Measurements from ENCODE around the gene KRT8.

Gene KRT8

GRCh38 chr12:52925717-52926595, 21.1 kb upstream of the KRT8 start:
- no peak for DNase-seq (ENCODE audit: low spot score)

GRCh38 chr12:52924764-52925716, 20.2 kb upstream of the KRT8 start:
- peak; percentile 73 for DNase-seq (ENCODE audit: low spot score)

DNA sequence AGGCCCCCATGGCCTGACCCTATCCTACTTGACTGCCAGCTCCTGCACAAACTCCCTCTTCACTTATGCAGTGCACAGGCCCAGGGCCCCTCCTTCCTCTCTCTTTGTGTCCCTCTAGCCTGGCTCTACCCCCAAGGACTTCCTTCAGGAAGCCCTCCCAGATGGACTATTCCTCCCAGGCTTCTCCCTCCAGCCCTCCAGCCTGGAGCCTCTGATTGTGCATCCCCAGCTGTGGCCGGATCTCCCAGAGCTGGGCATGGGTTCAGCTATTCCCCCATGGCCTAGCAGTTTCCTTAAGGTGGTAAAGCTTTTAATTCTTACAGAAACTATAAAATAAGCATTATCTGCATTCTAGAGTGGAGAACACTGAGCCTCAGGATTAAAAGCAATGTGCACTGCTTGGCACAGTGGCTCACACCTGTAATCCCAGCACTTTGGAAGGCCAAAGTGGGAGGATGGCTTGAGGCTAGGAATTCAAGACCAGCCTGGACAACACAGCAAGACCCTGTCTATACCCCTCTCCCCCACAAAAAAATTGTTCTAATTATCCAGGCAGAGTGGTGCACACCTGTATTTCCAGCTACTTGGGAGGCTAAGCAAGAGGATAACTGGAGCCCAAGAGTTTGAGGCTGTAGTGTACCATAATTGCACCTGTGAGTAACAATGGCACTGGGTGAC, 16.8 kb upstream of the KRT8 start:
- DNase-seq (ENCODE audit: low spot score) = no peak

GRCh38 chr12:52920937-52921336, 16.1 kb upstream of the KRT8 start:
- DNase-seq (ENCODE audit: low spot score) = no peak

DNA sequence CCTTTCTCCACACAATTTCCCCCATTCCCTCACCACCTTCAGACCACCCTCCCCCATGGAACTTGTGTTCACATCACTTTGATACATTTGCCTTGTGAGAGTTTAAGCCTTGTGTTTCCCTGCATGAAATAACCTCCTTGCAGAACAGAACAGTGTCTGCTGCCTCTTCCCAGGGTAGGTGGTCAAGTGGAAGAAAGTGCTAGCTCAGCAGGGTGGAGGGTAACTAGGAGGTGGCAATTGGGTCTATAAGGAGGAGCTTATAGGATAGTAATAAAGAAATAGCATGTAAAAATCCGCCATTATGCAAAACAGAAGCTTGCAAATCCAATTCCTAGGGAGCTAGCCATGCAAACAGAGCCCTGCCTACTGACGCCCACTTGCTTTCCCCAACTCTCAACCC, 13.9 kb upstream of the KRT8 start:
- DNase-seq (ENCODE audit: low spot score) = no peak

DNA sequence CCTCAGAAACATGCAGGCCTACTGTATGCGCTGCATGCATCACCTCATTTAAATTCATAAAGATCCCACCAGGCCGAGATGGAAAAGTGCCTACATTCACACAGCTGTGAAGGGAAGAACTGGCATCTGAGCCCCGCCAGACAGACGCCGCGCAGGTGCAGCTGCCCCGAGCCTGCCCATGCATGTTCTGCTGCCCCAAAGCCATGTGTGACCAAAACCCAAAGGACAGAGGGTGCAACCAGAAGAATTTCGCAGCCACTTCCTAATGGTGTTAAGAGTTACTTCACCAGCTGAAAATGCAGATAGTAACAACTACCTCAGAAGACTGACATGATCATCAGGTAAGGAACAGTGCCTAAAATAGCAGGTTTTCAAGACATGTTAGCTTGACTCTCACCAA, 13.5 kb upstream of the KRT8 start:
- no peak for DNase-seq (ENCODE audit: low spot score)

DNA sequence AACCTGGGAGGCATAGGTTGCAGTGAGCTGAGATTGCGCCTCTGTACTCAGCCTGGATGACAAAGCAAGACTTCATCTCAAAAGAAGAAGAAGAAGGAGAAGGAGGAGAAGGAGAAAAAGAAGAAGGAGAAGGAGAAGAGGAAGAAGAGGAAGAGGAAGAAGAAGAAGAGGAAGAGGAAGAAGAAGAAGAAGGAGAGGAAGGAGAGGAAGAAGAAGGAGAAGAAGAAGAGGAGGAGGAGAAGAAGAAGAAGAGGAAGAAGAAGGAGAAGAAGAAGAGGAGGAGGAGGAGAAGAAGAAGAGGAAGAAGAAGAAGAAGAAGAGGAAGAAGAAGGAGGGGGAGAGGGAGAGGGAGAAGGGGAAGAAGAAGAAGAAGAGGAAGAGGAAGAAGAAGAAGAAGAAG, 12.9 kb upstream of the KRT8 start:
- no peak for DNase-seq (ENCODE audit: low spot score)

GRCh38 chr12:52916216-52916615, 11.3 kb upstream of the KRT8 start:
- no peak for DNase-seq (ENCODE audit: low spot score)

GRCh38 chr12:52915637-52916036, 10.8 kb upstream of the KRT8 start:
- no peak for DNase-seq (ENCODE audit: low spot score)

GRCh38 chr12:52914576-52915121, 9.8 kb upstream of the KRT8 start:
- no peak for DNase-seq (ENCODE audit: low spot score)

GRCh38 chr12:52913431-52913821, 8.6 kb upstream of the KRT8 start:
- no peak for DNase-seq (ENCODE audit: low spot score)

- DNase-seq (ENCODE audit: low spot score) = no peak
Observed at GRCh38 chr12:52912711-52913430, 8.0 kb upstream of the KRT8 start.

DNA sequence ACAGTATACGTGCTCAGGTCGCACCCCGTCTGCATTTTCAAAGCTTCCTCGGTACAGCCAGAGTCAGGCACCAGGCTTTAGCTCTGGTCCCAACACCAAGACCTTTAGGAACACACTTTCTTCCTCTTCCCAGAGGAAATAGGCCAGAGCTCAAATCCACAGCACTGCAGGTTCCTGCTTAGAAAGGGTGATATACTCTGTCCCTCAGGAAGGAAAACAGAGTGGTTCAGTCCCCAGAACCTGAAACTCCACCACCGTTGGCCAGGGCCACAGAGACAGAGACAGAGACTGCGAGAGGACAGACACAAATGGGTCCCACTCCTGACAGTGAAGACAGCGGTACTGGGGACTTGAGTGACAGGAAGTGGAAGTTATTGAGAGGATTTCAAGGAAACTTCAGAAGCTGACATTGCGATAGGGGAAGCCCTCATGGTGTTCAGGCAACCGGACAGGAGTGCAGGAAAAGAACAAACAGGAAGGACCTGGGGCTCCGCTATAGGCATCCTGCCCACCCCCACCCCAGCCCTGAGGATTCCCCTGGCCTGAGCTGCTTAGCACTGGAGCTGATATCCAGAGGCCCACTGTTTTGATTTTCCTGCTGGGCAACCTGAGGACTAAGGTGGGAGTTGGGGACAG, 5.5 kb upstream of the KRT8 start:
- no peak for DNase-seq (ENCODE audit: low spot score)

DNA sequence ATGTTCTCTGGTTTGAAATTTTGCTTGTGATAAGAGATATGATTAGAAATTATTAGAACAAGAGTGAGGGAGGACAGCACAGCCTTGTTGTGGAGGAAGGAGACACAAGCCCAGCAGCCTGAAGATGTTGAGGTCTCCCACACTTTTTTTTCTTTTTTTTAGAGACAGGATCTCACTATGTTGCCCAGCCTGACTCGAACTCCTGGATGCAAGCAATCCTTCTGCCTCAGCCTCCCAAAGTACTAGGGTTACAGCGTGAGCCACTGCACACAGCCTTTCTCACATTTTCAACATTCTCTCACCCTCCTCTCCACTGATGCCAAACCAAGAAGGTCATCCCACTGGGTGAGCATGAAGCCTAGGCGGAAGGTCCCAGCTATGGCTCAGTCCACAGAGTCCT, 4.9 kb upstream of the KRT8 start:
- no peak for DNase-seq (ENCODE audit: low spot score)

GRCh38 chr12:52909331-52909730, 4.5 kb upstream of the KRT8 start:
- DNase-seq (ENCODE audit: low spot score) = no peak

DNA sequence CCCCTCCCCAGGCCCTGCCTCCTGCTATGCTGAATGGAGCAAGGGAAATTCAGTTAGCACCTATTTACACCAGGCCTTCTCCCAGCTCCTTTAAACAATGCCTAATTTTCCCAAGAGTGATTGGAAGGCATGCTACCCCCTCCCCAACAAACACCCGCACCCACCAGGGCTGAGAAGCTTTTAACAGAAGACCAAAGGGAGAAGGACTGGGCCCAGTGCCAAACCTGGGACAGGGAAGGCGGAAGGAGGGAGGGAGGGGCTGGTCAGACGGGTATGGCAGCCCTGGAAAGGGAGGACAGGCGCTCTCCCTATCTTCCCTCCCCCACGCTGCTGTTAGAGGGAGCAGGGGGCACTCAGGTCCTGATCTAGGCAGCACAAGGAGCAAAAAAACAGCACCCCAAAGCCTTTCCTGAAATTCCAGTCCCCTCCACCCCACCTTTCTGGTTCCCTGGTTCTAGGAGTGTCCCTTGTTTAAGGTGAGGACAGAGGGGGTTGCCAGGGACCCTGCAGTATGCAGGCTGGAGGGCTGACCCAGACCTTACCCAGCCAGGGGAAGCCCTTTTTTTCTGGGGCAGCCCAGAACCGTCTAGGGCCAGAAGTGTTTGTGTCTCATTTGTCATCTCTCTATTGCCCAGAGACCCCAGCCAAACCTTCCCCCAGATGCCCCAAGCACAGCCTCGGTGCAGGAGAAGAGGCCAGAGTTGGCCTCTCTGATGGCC, 2.4 kb upstream of the KRT8 start:
- DNase-seq (ENCODE audit: low spot score) = no peak

- no peak for DNase-seq (ENCODE audit: low spot score)
Observed at GRCh38 chr12:52906191-52906601, 1.3 kb upstream of the KRT8 start.

DNA sequence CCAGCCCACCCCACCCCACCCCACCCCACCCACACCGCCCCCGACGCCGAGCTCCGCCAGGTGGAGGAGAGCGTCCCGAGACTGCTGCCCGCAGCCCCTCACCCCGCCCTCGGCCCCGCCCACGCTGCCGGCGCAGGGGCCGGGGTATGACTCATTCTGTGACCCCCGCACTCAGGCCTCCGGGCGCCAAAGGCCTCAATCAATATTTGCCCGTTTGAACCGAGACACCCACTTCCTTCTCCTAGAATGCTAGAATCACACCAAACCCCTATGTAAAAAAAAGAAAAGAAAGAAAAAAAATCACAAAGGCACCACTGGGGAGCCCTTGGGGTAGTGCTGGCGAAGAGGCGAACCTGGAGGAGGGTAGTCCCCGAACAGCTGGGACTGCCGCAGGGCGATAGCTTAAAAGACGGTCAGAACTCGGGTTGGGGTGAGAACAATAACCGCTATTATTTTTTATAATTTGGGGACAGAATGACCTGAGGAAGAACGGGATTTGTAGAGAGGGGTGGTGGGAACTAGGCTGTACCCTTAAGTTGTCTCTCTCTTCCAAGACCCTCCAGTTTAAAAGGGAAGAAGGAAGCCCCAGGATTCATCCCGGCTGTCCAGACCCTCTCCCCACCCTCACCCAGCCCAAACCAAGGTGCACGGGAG, 894 bp downstream of the KRT8 start:
- no peak for DNase-seq (ENCODE audit: low spot score)

DNA sequence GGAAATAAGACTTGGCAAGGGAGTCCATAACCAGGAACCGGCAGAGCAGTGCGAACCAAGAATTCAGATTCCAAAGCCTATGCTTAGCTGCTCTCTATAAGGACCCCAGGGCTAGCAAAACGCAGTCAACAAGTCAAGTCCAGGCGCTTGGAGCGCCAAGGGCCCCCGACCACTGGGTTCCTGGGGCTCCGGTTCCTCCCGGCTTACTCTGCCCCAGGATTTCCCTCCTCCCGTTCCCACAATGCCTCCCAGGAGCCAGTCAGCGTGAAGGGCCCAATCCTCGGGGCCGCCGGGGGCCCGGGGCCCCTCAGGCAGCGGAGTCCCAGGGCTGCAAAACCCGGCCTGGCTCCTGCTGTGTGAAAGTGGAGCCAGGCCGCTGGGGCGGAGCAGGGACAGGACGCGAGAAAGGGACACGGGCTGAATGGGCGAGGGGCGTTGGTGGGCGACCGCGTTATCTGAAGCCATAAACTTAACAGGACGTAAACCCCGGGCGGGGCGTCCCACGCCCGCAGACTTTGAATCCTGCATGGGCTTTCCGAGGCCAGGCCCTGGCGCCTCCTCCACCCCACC, 1.5 kb downstream of the KRT8 start:
- peak; percentile 78 for DNase-seq (ENCODE audit: low spot score)
